Heart left ventricle (tissue), 13 donors: ENCODE data around the gene ZCWPW1.
"Not testable (repeated sequence)": the region's sequence is repeated elsewhere in the genome, so short reads cannot be mapped to it uniquely, and the experiment has no call there.

Source experiments
- CTCF ChIP-seq, 12 donors: fragments of 200-600 bp; sonication (generic) in 4 of 12; IDR thresholded peaks; one replicate each; pipeline versions ENCODE4 v1.5.0 to v1.8.0; 2018 to 2022; ENCODE audit warnings: antibody characterized with exemption in 12 of 12, mild to moderate bottlenecking in 5 of 12
- POLR2A ChIP-seq, 2 donors: fragments of 450-650 bp; IDR thresholded peaks; one replicate each; pipeline ENCODE4 v1.6.1; 2017; ENCODE audit warnings: antibody characterized with exemption in 2 of 2, mild to moderate bottlenecking in 2 of 2, moderate library complexity in 2 of 2
- donor health status: ischemic (EF 13 %, LVEDD 7.1; RV severe dilation, severe dysfunction).
- donor health status: DM: no; HTN: yes; CAD: no.
- donor health status: DM: no; HTN: no; CAD: no.
- donor health status: ischemic (EF 25% LVEDD 6.9; RV normal size, moderate dysfunction).
- donor health status: ischemic (EF 25% LVEDD 5.7; RV mildly dilated, moderate dysfunction).
- donor health status: ischemic (EF 35%, LVEDD 5.7; RV mildly dilated, moderate dysfunction).
- donor health status: nonischemic (EF 11% LVEDD 7.7; RV severe dilation, severe dysfunction).
- donor health status: DM: yes; HTN: yes; CAD: no.
- donor health status: PGD.
- donor health status: ischemic (EF 29% LVEDD 5.4; RV normal size, mild dysfunction).
- donor health status: nonischemic (EF 23%, LVEDD 6.1; RV moderate dilation, normal function).

GRCh38 chr7:100438731-100439130, 10.2 kb upstream of the ZCWPW1 start:
- TF ChIP-seq CTCF, POLR2A (IDR thresholded peaks at IDR 0.05): not testable (repeated sequence)
